SK-N-SH (cell line): ENCODE data around the gene ABR. TPM values are rescaled to one million over a fixed set of nuclear protein-coding genes. Genes with fewer than 3 reads are reported as not detected.

ENCODE experiments used
- CTCF ChIA-PET: fragments of 300-600, 350-600 bp; formaldehyde crosslinking; extraction: SDS; loops from one replicate; lab custom pipeline; 2021; lab: Yijun Ruan, JAX
- POLR2A ChIA-PET: fragments of 350-600 bp; sonication (Branson Sonifier 250); formaldehyde crosslinking; extraction: SDS; loops from one replicate; lab custom pipeline; 2020; ENCODE audit warnings: antibody characterized with exemption, inconsistent platforms; lab: Yijun Ruan, JAX
- DNase-seq: peaks from one replicate; pipeline ENCODE4 v3.0.0; 2012
- H2AFZ ChIP-seq: fragments of 200-600 bp; sonication (generic); 2 replicates; pipeline ENCODE4 v1.8.1; 2016; ENCODE audit warnings: antibody characterized with exemption, mild to moderate bottlenecking, low read depth
- H3F3A ChIP-seq: fragments of 200-600 bp; sonication (generic); replicated peaks from 2 replicates; pipeline ENCODE3; 2016; ENCODE audit warnings: antibody characterized with exemption, mild to moderate bottlenecking; ENCODE audit not compliant: insufficient read depth
- H3K27ac ChIP-seq, 2 experiments: fragments of 200-500 bp in 1 of 2; fragments of 200-600 bp in 1 of 2; sonication (Bioruptor generic) in 1 of 2; sonication (generic), shearing (Covaris generic) in 1 of 2; 2 replicates each; pipeline versions ENCODE4 v1.5.1 to v1.6.1; 2014 to 2016; ENCODE audit warnings: low read depth in 2 of 2, inconsistent platforms in 1 of 2, low read length in 1 of 2, mild to moderate bottlenecking in 1 of 2, mixed read lengths in 1 of 2
- H3K27me3 ChIP-seq: fragments of 200-600 bp; sonication (generic), shearing (Covaris generic); 2 replicates; pipeline ENCODE4 v1.6.1; 2016; ENCODE audit warnings: mixed run types; ENCODE audit not compliant: insufficient read depth
- H3K36me3 ChIP-seq, 2 experiments: fragments of 200-500 bp in 1 of 2; fragments of 200-600 bp in 1 of 2; sonication (Bioruptor generic) in 1 of 2; sonication (generic) in 1 of 2; replicated peaks in 1 of 2; 2 replicates each; pipeline versions ENCODE3 to v1.5.1; 2014 to 2016; ENCODE audit warnings: low read length in 1 of 2, mild to moderate bottlenecking in 1 of 2; ENCODE audit not compliant: insufficient read depth in 2 of 2, control insufficient read depth in 1 of 2
- H3K4me1 ChIP-seq, 2 experiments: fragments of 200-500 bp in 1 of 2; fragments of 200-600 bp in 1 of 2; sonication (Bioruptor generic) in 1 of 2; sonication (generic), shearing (Covaris generic) in 1 of 2; 2 replicates each; pipeline versions ENCODE4 v1.5.1 to v1.6.1; 2014 to 2016; ENCODE audit warnings: low read depth in 1 of 2, low read length in 1 of 2, mixed run types in 1 of 2; ENCODE audit not compliant: insufficient read depth in 2 of 2, control insufficient read depth in 1 of 2
- H3K4me2 ChIP-seq: fragments of 200-600 bp; sonication (generic), shearing (Covaris generic); 2 replicates; pipeline ENCODE4 v1.6.1; 2017; ENCODE audit warnings: mixed run types
- H3K4me3 ChIP-seq, 2 experiments: fragments of 200-500 bp in 1 of 2; fragments of 200-600 bp in 1 of 2; sonication (Bioruptor generic) in 1 of 2; sonication (generic), shearing (Covaris generic) in 1 of 2; 2 replicates each; pipeline versions ENCODE4 v1.5.1 to v1.8.1; 2014 to 2016; ENCODE audit warnings: low read depth in 2 of 2, inconsistent platforms in 1 of 2, low read length in 1 of 2, mild to moderate bottlenecking in 1 of 2, mixed read lengths in 1 of 2, moderate library complexity in 1 of 2
- H3K79me2 ChIP-seq: fragments of 200-600 bp; sonication (generic); 2 replicates; pipeline ENCODE4 v1.8.1; 2017; ENCODE audit warnings: mild to moderate bottlenecking; ENCODE audit not compliant: insufficient read depth
- H3K9ac ChIP-seq: fragments of 200-600 bp; sonication (generic); 2 replicates; pipeline ENCODE4 v1.6.1; 2017; ENCODE audit warnings: mixed run types
- H3K9me2 ChIP-seq: fragments of 200-600 bp; sonication (generic); 2 replicates; pipeline ENCODE4 v1.6.1; 2017; ENCODE audit warnings: mixed run types
- H3K9me3 ChIP-seq: fragments of 200-600 bp; sonication (generic); 2 replicates; pipeline ENCODE4 v1.6.1; 2017; ENCODE audit warnings: mixed run types, mild to moderate bottlenecking, moderate library complexity
- H4K20me1 ChIP-seq: fragments of 200-600 bp; sonication (generic); 2 replicates; pipeline ENCODE4 v1.6.1; 2017; ENCODE audit warnings: mild to moderate bottlenecking, mixed run types; ENCODE audit not compliant: insufficient read depth
- CHD2 ChIP-seq: fragments of 150-350 bp; IDR thresholded peaks from 2 replicates; pipeline ENCODE4 v1.6.1; 2018; ENCODE audit warnings: low read length; ENCODE audit not compliant: partially characterized antibody
- CTCF ChIP-seq: fragments of 200-600 bp; sonication (generic); IDR thresholded peaks from 2 replicates; pipeline ENCODE4 v1.6.1; 2017; ENCODE audit warnings: antibody characterized with exemption, mild to moderate bottlenecking, moderate library complexity
- EP300 ChIP-seq, 2 experiments: IDR thresholded peaks; 2 replicates each; pipeline versions ENCODE4 v1.4.0 to v1.6.1; 2012; ENCODE audit warnings: borderline replicate concordance in 1 of 2, low read depth in 1 of 2, low read length in 1 of 2
- EZH2phosphoT487 ChIP-seq: fragments of 200-600 bp; sonication (generic); IDR thresholded peaks from 2 replicates; pipeline ENCODE4 v1.6.1; 2017; ENCODE audit warnings: low read depth, mixed run types, mild to moderate bottlenecking, antibody characterized with exemption, moderate library complexity, borderline replicate concordance
- FOSL2 ChIP-seq: IDR thresholded peaks from 2 replicates; pipeline ENCODE4 v1.4.0; 2012; ENCODE audit warnings: low read depth, mild to moderate bottlenecking, moderate library complexity, borderline replicate concordance
- GATA2 ChIP-seq: sonication (generic); formaldehyde crosslinking; IDR thresholded peaks from 2 replicates; pipeline ENCODE4 v1.5.0; 2020; ENCODE audit warnings: mild to moderate bottlenecking, missing genetic modification reagents
- JUND ChIP-seq: IDR thresholded peaks from 2 replicates; pipeline ENCODE4 v1.4.0; 2012
- MAX ChIP-seq: IDR thresholded peaks from 2 replicates; pipeline ENCODE4 v1.4.0; 2012; ENCODE audit warnings: low read depth
- MXI1 ChIP-seq: IDR thresholded peaks from 2 replicates; pipeline ENCODE4 v1.6.1; 2012; ENCODE audit warnings: mild to moderate bottlenecking, low read depth, low read length, improper control_type of control experiment
- NFIC ChIP-seq: IDR thresholded peaks from 2 replicates; pipeline ENCODE4 v1.4.0; 2012; ENCODE audit warnings: borderline replicate concordance
- NRF1 ChIP-seq: IDR thresholded peaks from 2 replicates; pipeline ENCODE4 v1.6.1; 2012; ENCODE audit warnings: low read depth, mild to moderate bottlenecking, low read length
- PBX3 ChIP-seq: IDR thresholded peaks from 2 replicates; pipeline ENCODE4; 2012
- REST ChIP-seq: IDR thresholded peaks from 2 replicates; pipeline ENCODE4 v1.6.1; 2012; ENCODE audit warnings: mild to moderate bottlenecking, low read depth, low read length, moderate library complexity
- RFX5 ChIP-seq: IDR thresholded peaks from 2 replicates; pipeline ENCODE4 v1.6.1; 2012; ENCODE audit warnings: mild to moderate bottlenecking, improper control_type of control experiment, low read length
- RXRA ChIP-seq: IDR thresholded peaks from 2 replicates; pipeline ENCODE4 v1.4.0; 2012; ENCODE audit warnings: low read depth, mild to moderate bottlenecking, borderline replicate concordance
- TEAD4 ChIP-seq: IDR thresholded peaks from 2 replicates; pipeline ENCODE4 v1.4.0; 2012; ENCODE audit warnings: mild to moderate bottlenecking, borderline replicate concordance; ENCODE audit not compliant: insufficient read depth
- WGBS: methylation state at CpG from one replicate; pipeline ENCODE4 v1.1.6; 2017; ENCODE audit warnings: low lambda C conversion rate; 5-methylcytosine and 5-hydroxymethylcytosine counted together
- polyA plus RNA-seq, 3 experiments: library from polyadenylated mRNA; depleted of rRNA; stranded (reverse); fragments of >200 nt; gene quantifications; 2 replicates each; pipeline ENCODE4 v1.2.3, GENCODE V29; 2012
- TF ChIP-seq, protein P1 (sequence below): fragments of 150-350 bp; IDR thresholded peaks from 2 replicates; pipeline ENCODE4 v1.6.1; 2016; ENCODE audit warnings: mild to moderate bottlenecking, low read depth, low read length

The ABR gene
- polyA plus RNA-seq, 1 of the 3 experiments (the other 2 are of a cell fraction) = 117 TPM

GRCh38 chr17:1038459-1039122 is 141.2 kb downstream of the ABR start:
- peaks cover 12% of the 10 kb centered on the region; the same call in 1 of the 2 replicates for H3K79me2 ChIP-seq
- DNase-seq = no peak
- H3K27ac ChIP-seq = no peak overlapping the region
- no peaks in the 10 kb centered on the region for H3K9me3 ChIP-seq
- TF ChIP-seq JUND (no peak), GATA2 (CRISPR knock-in tag) (no peak), EZH2phosphoT487 (no peak), NRF1 (no peak)
- TF ChIP-seq, all 33 proteins: peak for 0
- Histone ChIP-seq H3K36me3 (peaks cover 0 to 17% of the 10 kb centered on the region in 2 experiments), H3F3A (peaks cover 5% of the 10 kb centered on the region), H3K27me3 (no peaks in the 10 kb centered on the region), H3K4me1 (peaks cover 0 to 13% of the 10 kb centered on the region in 2 experiments; a peak in 1 of 4 replicates), H2AFZ (no peak overlapping the region), H3K4me3 (no peak overlapping the region), H3K4me2 (no peak overlapping the region), H4K20me1 (peaks cover 49% of the 10 kb centered on the region), H3K9me2 (no peaks in the 10 kb centered on the region), H3K9ac (no peak overlapping the region)
- WGBS = 91% methylated on average over 13 of the region's 31 CpGs
- ChIA-PET POLR2A (no interaction called here), CTCF (interaction anchor here (0.8 to 1.6 kb wide), 2 partner anchors 18 to 39 kb away, joined by 4 to 6 read pairs; no protein-coding TSS in a partner anchor)

GRCh38 chr17:1037238-1037879 is 142.4 kb downstream of the ABR start:
- CTCF ChIA-PET = interaction anchor here (0.8 to 3.2 kb wide), 4 partner anchors 19 to 39 kb away, joined by 4 to 13 read pairs (median 6); no protein-coding TSS in a partner anchor
- H3K4me1 ChIP-seq = peaks cover 0 to 13% of the 10 kb centered on the region in 2 experiments; a peak in 1 of 4 replicates
- H4K20me1 ChIP-seq = peaks cover 52% of the 10 kb centered on the region
- no peak overlapping the region for H3K9ac ChIP-seq
- H3K79me2 ChIP-seq = 0 out of 2 replicates have a peak, but pooled peaks cover 4% of the 10 kb centered on the region
- H3K4me2 ChIP-seq = no peak overlapping the region
- H3K36me3 ChIP-seq = peaks cover 0 to 19% of the 10 kb centered on the region in 2 experiments
- no peak overlapping the region for H3K27ac ChIP-seq
- no peaks in the 10 kb centered on the region for H3K9me2 ChIP-seq
- H3K27me3 ChIP-seq = no peaks in the 10 kb centered on the region
- no peak overlapping the region for H3K4me3 ChIP-seq
- 92% methylated on average over 16 of the region's 19 CpGs for WGBS
- H3K9me3 ChIP-seq = no peaks in the 10 kb centered on the region
- peaks cover under 1% of the 10 kb centered on the region for H3F3A ChIP-seq
- no peak overlapping the region for H2AFZ ChIP-seq
- DNase-seq = no peak
- POLR2A ChIA-PET = no interaction called here
- TF ChIP-seq JUND (no peak), FOSL2 (no peak), RXRA (no peak), MXI1 (no peak), TEAD4 (no peak), MAX (no peak), NFIC (no peak), RFX5 (no peak), EP300 (IDR thresholded peaks at IDR 0.05; ENCODE audit: borderline replicate concordance in 1 of 2, low read depth in 1 of 2, low read length in 1 of 2) (no peak), REST (no peak), PBX3 (no peak), CHD2 (no peak), EZH2phosphoT487 (no peak), CTCF (no peak)
- TF ChIP-seq, protein P1, sequence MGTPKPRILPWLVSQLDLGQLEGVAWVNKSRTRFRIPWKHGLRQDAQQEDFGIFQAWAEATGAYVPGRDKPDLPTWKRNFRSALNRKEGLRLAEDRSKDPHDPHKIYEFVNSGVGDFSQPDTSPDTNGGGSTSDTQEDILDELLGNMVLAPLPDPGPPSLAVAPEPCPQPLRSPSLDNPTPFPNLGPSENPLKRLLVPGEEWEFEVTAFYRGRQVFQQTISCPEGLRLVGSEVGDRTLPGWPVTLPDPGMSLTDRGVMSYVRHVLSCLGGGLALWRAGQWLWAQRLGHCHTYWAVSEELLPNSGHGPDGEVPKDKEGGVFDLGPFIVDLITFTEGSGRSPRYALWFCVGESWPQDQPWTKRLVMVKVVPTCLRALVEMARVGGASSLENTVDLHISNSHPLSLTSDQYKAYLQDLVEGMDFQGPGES = no peak
